SK-N-SH (cell line): ENCODE data around the gene ZNF101.

Experiments used
- CTCF ChIP-seq: fragments of 200-600 bp; sonication (generic); IDR thresholded peaks from 2 replicates; pipeline ENCODE4 v1.6.1; 2017; ENCODE audit warnings: antibody characterized with exemption, mild to moderate bottlenecking, moderate library complexity
- MAX ChIP-seq: IDR thresholded peaks from 2 replicates; pipeline ENCODE4 v1.4.0; 2012; ENCODE audit warnings: low read depth
- RFX5 ChIP-seq: IDR thresholded peaks from 2 replicates; pipeline ENCODE4 v1.6.1; 2012; ENCODE audit warnings: mild to moderate bottlenecking, improper control_type of control experiment, low read length

GRCh38 chr19:19624032-19624570 lies 44.5 kb upstream of the ZNF101 start:
- no peak for TF ChIP-seq RFX5
- TF ChIP-seq MAX: no peak
- no peak for TF ChIP-seq CTCF
